Left hindlimb (tissue), 1 donor: ENCODE measurements around the gene ZBTB16.
A peak's percentile ranks its signal among the peaks of the same experiment; 100 is the strongest.

Experiments used
- DNase-seq: peaks from one replicate; pipeline ENCODE4 v3.0.0-alpha.2; 2018

ZBTB16 gene

GRCh38 chr11:114059278-114059983 is at the start of gene ZBTB16:
TSS of gene ZBTB16 (plus strand) at chr11:114059711. CDS start at chr11:114063301, 3,590 bp downstream.
- peak; percentile 93 for DNase-seq

- DNase-seq, result no peak
Observed at GRCh38 chr11:114010931-114011330, 48.6 kb upstream of the ZBTB16 start.

GRCh38 chr11:114011443-114011842 is 48.1 kb upstream of the ZBTB16 start:
- no peak for DNase-seq

- DNase-seq, result no peak
Observed at GRCh38 chr11:114015117-114015516, 44.4 kb upstream of the ZBTB16 start.

GRCh38 chr11:114016986-114017385 is 42.5 kb upstream of the ZBTB16 start:
- DNase-seq, result no peak

- DNase-seq, result no peak
Observed at GRCh38 chr11:114017723-114018122, 41.8 kb upstream of the ZBTB16 start.

DNA sequence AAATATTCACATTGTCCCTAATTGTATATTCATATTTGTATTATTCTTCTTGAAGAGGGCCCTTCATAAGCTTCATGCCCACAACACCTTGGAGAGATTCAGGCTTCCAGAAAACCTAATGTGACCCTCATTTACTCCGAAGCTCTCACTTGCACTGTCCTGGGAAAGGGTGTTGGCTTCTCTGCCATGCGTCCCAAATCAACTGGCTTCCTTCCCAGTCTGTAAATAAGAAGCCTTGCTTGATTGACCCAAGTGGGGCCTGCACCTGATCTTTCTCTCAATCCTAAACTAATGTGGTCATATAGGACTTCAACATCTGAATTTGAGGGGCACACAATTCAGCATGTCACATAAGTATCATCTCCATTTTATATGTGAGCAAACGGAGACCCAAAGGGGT is 40.5 kb upstream of the ZBTB16 start:
- DNase-seq, result no peak

DNA sequence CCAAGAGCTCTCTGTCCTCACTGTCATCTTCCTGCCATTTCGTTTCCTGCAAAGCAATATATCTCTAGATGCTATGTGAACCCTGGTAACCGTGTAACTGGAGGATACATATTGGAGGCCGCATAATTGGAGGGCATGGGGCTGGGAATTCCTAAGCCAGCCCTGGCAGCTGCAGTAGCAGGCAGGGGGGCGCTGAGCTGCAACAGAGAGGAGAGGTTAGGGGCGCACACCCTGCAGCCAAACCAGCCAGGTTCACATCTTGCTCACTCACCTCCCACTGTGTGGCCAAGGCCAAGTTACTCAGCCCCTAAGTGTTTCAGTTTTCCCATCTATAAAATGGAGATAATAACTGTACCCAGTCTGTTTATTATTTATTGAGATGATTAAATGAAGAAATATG is 39.9 kb upstream of the ZBTB16 start:
- no peak for DNase-seq

- DNase-seq, result no peak
Observed at GRCh38 chr11:114025329-114025907, 34.1 kb upstream of the ZBTB16 start.

DNA sequence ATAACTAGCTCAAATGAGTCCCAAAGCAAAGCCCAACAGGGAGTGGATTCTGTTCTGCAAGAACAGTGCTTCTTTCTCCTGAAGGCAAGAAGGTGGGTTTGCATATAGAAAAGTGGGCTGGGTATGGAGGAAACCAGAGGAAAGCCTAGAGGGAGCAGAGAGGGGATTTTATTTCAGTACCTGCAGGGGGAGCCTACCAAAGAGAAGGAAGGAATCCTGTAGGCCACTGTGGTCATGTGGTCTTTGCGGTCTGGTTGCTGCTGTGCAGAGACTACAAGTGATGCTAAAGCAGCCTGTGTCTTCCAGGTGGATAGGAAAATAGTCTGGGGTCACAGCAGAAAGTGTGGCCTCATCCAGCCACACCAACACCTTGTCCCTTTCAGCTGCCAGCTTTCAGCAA is 33.2 kb upstream of the ZBTB16 start:
- no peak for DNase-seq

- no peak for DNase-seq
Observed at GRCh38 chr11:114027391-114027790, 32.1 kb upstream of the ZBTB16 start.

GRCh38 chr11:114027926-114028325 is 31.6 kb upstream of the ZBTB16 start:
- DNase-seq, result no peak

- no peak for DNase-seq
Observed at GRCh38 chr11:114031246-114031966, 28.1 kb upstream of the ZBTB16 start.

DNA sequence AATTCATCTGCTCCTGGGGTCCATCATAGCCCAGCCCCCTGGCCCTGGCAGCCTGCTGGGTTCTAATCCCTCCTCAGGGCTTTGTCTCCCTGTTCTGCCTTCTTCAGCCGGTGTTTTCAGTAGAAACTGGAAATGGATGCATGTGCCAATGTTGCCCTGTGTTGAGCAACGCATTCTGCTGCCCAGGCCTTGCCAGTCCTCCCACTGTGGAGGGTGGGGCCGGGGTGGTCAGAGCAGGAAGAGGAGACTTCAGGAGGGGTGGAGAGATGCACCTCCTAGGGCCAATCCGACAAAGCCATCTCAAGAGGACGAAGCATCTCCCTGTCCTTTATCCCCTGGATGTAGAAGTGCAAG is 27.6 kb upstream of the ZBTB16 start:
- no peak for DNase-seq

DNA sequence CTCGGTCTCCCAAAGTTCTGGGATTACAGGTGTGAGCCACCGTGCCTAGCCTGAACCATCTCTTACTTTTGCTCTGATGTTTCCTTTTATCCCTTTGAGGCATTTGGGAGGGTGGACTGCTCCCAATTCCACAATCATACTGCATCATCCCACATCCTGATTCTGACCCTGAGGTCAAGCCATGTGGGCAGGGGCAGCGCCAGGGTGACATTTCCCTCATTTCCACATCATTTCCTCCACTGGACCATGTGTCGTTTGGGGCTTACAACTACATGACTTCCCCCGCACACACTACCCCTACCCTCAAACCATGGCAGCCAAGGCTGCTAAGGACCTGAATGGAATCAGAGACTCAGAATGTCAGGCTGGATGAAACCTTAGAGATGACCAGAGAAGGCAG is 26.4 kb upstream of the ZBTB16 start:
- no peak for DNase-seq

DNA sequence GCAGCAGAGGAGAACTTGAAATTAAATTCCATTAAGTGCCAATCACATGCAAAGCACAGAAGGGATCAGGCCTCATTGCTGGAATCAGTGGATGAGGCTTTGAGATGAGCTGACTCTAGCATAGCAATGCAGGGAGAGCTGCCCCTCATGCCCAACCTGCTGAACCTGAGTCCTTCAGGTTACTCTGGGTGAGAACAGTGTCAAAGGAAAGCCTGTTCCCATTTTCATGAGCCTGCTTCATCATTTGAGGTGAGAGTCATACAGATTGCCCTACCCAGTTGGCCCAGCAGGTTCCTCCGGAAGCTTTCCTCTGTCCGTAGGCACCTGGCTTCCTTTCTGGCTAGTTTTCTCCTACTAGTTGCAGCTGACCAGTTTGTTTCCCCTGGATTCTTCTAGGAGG is 25.9 kb upstream of the ZBTB16 start:
- no peak for DNase-seq

GRCh38 chr11:114034956-114035355 is 24.6 kb upstream of the ZBTB16 start:
- no peak for DNase-seq

- DNase-seq, result peak; percentile 83
Observed at GRCh38 chr11:114036147-114036811, 23.2 kb upstream of the ZBTB16 start.

- no peak for DNase-seq
Observed at GRCh38 chr11:114036958-114037357, 22.6 kb upstream of the ZBTB16 start.

GRCh38 chr11:114039551-114039950 is 20.0 kb upstream of the ZBTB16 start:
- DNase-seq, result no peak

DNA sequence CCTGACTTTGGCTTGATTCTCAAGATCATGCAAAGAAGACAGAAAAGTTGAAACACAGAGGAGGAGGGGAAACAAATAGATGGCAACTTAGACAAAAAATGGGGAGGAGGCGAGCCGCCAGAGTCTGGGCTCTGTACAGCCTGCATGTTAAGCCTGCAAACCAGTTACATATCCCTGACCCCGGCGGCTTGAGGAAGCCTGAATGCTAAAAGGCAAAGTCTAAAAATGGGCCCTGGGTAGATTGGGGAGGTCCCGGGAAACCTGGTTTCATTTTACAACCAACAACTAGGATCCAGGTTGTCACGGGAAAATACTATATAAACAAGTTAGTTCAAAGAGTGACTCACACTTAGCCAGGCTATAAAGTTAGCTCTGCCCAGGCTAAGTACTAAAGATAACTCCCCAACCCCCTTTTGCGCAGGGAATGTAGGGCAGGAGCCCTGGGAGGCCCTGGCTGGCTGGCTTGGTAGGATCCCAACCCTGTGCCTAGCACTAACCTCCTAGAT is 18.8 kb upstream of the ZBTB16 start:
- no peak for DNase-seq

DNA sequence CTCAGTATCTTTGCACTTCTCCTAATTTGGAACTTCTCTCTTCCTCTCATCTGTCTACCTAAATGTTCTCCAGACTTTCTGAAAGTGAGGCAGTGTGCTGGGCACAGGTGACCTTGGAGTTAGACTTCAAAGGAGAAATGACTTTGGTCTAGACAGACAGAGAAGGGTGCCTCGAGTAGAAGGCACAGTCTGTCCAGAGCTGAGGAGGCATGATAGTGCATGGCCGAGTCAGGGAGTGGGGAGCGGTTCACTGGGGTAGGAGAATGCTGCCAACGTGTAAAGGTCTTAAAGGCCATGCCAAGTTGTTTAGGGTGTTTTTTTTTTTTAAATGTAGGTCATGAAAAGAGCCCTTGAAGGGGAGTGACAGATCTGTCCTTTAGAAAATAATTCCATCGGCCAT is 17.3 kb upstream of the ZBTB16 start:
- DNase-seq, result no peak

GRCh38 chr11:114044042-114044871 is 15.3 kb upstream of the ZBTB16 start:
- DNase-seq, result no peak
